Endothelial cell of umbilical vein (primary cell): ENCODE results near the gene ANKRD23. TPM values are rescaled to one million over a fixed set of nuclear protein-coding genes. Genes with fewer than 3 reads are reported as not detected.

Source experiments
- BruUV-seq: library from RNA; stranded (reverse); fragments of 400-500 nt; replicated peaks from 2 replicates; lab custom pipeline; 2021; lab: Mats Ljungman, UMichigan
- CTCF ChIA-PET: fragments of 300-600, 350-600 bp; sonication (Branson Sonifier 250); formaldehyde crosslinking; loops from one replicate; lab custom pipeline; 2021; ENCODE audit warnings: antibody characterized with exemption, inconsistent platforms; lab: Charles Lee
- POLR2A ChIA-PET: fragments of 300-600, 350-600 bp; sonication (Branson Sonifier 250); formaldehyde crosslinking; loops from one replicate; lab custom pipeline; 2021; ENCODE audit warnings: antibody characterized with exemption, inconsistent platforms; lab: Charles Lee
- DNase-seq: peaks from one replicate; pipeline ENCODE4 v3.0.0-alpha.2; 2011; ENCODE audit warnings: low read depth, low spot score
- FAIRE-seq: peaks from 2 replicates; lab custom pipeline; 2011; peaks lifted over from hg19 to GRCh38; lab: Jason Lieb, UNC
- H2AFZ ChIP-seq: 2 replicates; pipeline ENCODE4 v1.6.0; 2012; ENCODE audit warnings: low read depth, low read length, control low read depth, inconsistent platforms
- H3K27ac ChIP-seq: 2 replicates; pipeline ENCODE4 v1.5.1; 2011; ENCODE audit warnings: low read depth, mild to moderate bottlenecking, control low read depth, low read length, moderate library complexity; ENCODE audit not compliant: insufficient read depth
- H3K27me3 ChIP-seq, 2 experiments: 2 replicates each; pipeline versions ENCODE4 v1.6.0 to v1.6.1; 2011; ENCODE audit warnings: low read length in 2 of 2, mixed read lengths in 1 of 2; ENCODE audit not compliant: control insufficient read depth in 2 of 2, insufficient read depth in 2 of 2
- H3K36me3 ChIP-seq, 2 experiments: 2 replicates in 1 of 2; 3 replicates in 1 of 2; pipeline ENCODE4 v1.5.1; 2011; ENCODE audit warnings: low read length in 2 of 2, mild to moderate bottlenecking in 1 of 2, moderate library complexity in 1 of 2; ENCODE audit not compliant: control insufficient read depth in 2 of 2, insufficient read depth in 2 of 2; ENCODE audit errors: extremely low read depth in 1 of 2
- H3K4me1 ChIP-seq: 3 replicates; pipeline ENCODE4 v1.5.1; 2011; ENCODE audit warnings: mild to moderate bottlenecking, low read length; ENCODE audit not compliant: control insufficient read depth, insufficient read depth; ENCODE audit errors: extremely low read depth
- H3K4me2 ChIP-seq: 2 replicates; pipeline ENCODE4 v1.6.1; 2011; ENCODE audit warnings: low read length, control low read depth, mixed read lengths; ENCODE audit not compliant: insufficient read depth
- H3K4me3 ChIP-seq, 3 experiments: fragments of 200-600 bp in 1 of 3; sonication (generic), shearing (Covaris generic) in 1 of 3; replicated peaks in 1 of 3; 2 replicates each; pipeline ENCODE4 v1.5.1; 2011 to 2016; ENCODE audit warnings: control low read depth in 3 of 3, low read length in 3 of 3, mild to moderate bottlenecking in 2 of 3, inconsistent platforms in 1 of 3, low read depth in 1 of 3, moderate library complexity in 1 of 3; ENCODE audit not compliant: insufficient read depth in 1 of 3
- H3K79me2 ChIP-seq: 2 replicates; pipeline ENCODE4 v1.6.0; 2012; ENCODE audit warnings: low read length, inconsistent platforms; ENCODE audit not compliant: control insufficient read depth, insufficient read depth
- H3K9ac ChIP-seq: replicated peaks from 2 replicates; pipeline ENCODE3; 2011; ENCODE audit warnings: low read length, control low read depth; ENCODE audit not compliant: insufficient read depth; ENCODE audit errors: extremely low read depth
- H3K9me1 ChIP-seq: replicated peaks from 3 replicates; pipeline ENCODE4 v1.6.0; 2011; ENCODE audit warnings: mild to moderate bottlenecking, low read length; ENCODE audit not compliant: control insufficient read depth, insufficient read depth; ENCODE audit errors: extremely low read depth
- H3K9me3 ChIP-seq: replicated peaks from 2 replicates; pipeline ENCODE4 v1.5.1; 2012; ENCODE audit warnings: low read length, inconsistent platforms; ENCODE audit not compliant: control insufficient read depth, insufficient read depth
- H4K20me1 ChIP-seq: replicated peaks from 2 replicates; pipeline ENCODE3; 2011; ENCODE audit warnings: mild to moderate bottlenecking, low read length; ENCODE audit not compliant: control insufficient read depth, insufficient read depth; ENCODE audit errors: extremely low read depth
- FOS ChIP-seq: IDR thresholded peaks from 2 replicates; pipeline ENCODE4 v1.6.1; 2011; ENCODE audit warnings: mild to moderate bottlenecking, low read length, moderate library complexity, borderline replicate concordance; ENCODE audit not compliant: insufficient read depth
- GATA2 ChIP-seq: IDR thresholded peaks from 2 replicates; pipeline ENCODE4 v1.7.0; 2011; ENCODE audit warnings: low read depth, mild to moderate bottlenecking, moderate library complexity, mixed read lengths, low read length; ENCODE audit not compliant: insufficient read length, insufficient read depth
- MYC ChIP-seq: IDR thresholded peaks from one replicate; pipeline ENCODE4 v1.6.1; 2011; ENCODE audit warnings: mild to moderate bottlenecking, low read depth, low read length
- POLR2A ChIP-seq: IDR thresholded peaks from 2 replicates; pipeline ENCODE4 v1.6.1; 2012; ENCODE audit warnings: low read depth, mild to moderate bottlenecking, control low read depth, low read length
- POLR2AphosphoS5 ChIP-seq: IDR thresholded peaks from 2 replicates; pipeline ENCODE4 v1.6.1; 2012; ENCODE audit warnings: low read depth, mild to moderate bottlenecking, control low read depth, low read length, moderate library complexity; ENCODE audit not compliant: insufficient read depth
- dilution Hi-C: fragments of 300-500 bp; cut with MboI; formaldehyde crosslinking; loops from one replicate; pipeline ENCODE4 v1.15.0; 2019; ENCODE audit warnings: low sequenced_read_pairs; ENCODE audit not compliant: extremely low pct_ligation_motif_present
- intact Hi-C: fragments of 100-400 bp; cut with micrococcal nuclease; formaldehyde crosslinking; loops from one replicate; pipeline ENCODE4 v1.10.0; 2022
- polyA plus RNA-seq, 4 experiments: library from polyadenylated mRNA; depleted of rRNA in 3 of 4; stranded (reverse) in 3 of 4; unstranded in 1 of 4; fragments of >200 nt; gene quantifications; 2 replicates each; pipeline versions ENCODE4 v1.2.1 to v1.2.3, GENCODE V29; 2011 to 2012; ENCODE audit warnings: missing spikeins in 1 of 4
- total RNA-seq: library from RNA; stranded (reverse); gene quantifications from 2 replicates; pipeline ENCODE4 v1.2.3, GENCODE V29; 2021
- TF ChIP-seq, protein P1 (sequence below): IDR thresholded peaks from 2 replicates; pipeline ENCODE4 v1.6.1; 2011; ENCODE audit not compliant: insufficient read depth, insufficient read length
- TF ChIP-seq, protein P2 (sequence below), 2 donors: IDR thresholded peaks; 1 replicate in 1 of 2; 2 replicates in 1 of 2; pipeline ENCODE4 v1.5.1; 2011; ENCODE audit warnings: low read length in 2 of 2, mild to moderate bottlenecking in 2 of 2, moderate library complexity in 2 of 2, control low read depth in 1 of 2, inconsistent platforms in 1 of 2, low read depth in 1 of 2; ENCODE audit not compliant: insufficient read depth in 1 of 2; ENCODE audit errors: extremely low read depth in 1 of 2

The ANKRD23 gene
- total and polyA plus RNA-seq, 2 donors (not counting 3 experiments of a cell fraction or from before 2014, with no cell fraction given) = 1.7 to 3.6 TPM

DNA sequence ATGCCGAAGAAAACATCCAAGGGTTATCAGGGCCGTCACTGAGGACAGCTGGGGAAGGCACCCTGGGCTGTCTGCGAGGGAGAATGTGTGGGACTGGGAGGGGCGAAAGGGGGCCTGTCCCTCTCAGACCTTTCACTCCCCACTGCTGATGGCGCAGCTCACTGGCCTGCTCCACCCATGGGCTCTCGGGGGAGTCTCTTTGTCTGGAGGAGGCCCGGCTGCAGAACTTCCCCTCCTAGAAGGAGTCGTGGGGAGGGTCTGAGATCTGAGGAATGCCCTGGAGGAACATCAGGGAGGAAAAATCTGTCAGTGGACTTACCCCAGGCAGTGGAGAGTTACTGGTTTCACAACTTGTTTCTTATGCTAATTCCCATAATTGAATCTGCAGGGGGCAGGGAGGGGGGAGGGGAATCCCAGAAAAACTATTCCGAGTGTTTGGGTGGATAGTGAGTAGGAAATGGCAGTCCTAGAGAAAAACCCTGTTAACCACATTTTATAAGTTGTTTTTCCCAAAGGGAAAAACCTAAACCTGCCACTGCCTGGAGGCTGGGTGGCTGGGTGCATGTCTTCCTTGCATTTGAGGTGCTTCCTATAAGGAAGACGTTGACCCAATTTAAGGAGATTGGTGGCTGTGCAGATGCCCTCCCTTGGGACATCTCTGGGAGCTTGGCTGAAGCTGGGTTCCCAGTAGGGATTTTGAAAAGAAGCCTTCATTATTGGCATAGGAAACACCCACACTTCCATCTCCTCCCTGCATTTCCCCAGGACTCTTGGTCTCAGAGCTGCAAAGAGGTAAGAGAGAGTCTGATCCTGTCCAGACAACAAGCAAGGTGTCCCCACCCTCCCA, 37.8 kb upstream of the ANKRD23 start:
- intact Hi-C loops (no loop called here), dilution Hi-C loops (no loop called here)
- ChIA-PET CTCF (interaction anchor here (1.1 to 1.9 kb wide), 2 partner anchors 24 to 71 kb away, joined by 3 to 4 read pairs; partner anchors contain the start of gene ANKRD39), POLR2A (interaction anchor here (1.1 kb wide), 1 partner anchor 9 kb away, joined by 5 read pairs; no protein-coding TSS in a partner anchor)
- Histone ChIP-seq H3K4me2 (no peak overlapping the region), H3K9me1 (no peaks in the 10 kb centered on the region), H3K79me2 (no peaks in the 10 kb centered on the region), H3K9me3 (no peaks in the 10 kb centered on the region), H2AFZ (no peak overlapping the region), H3K9ac (no peak overlapping the region), H3K27ac (no peak overlapping the region), H3K27me3 (no peaks in the 10 kb centered on the region), H3K36me3 (no peaks in the 10 kb centered on the region), H4K20me1 (no peaks in the 10 kb centered on the region), H3K4me1 (no peaks in the 10 kb centered on the region), H3K4me3 (no peak overlapping the region)
- no peak for DNase-seq
- TF ChIP-seq MYC (no peak), GATA2 (no peak), POLR2AphosphoS5 (no peak), FOS (no peak), POLR2A (no peak)
- TF ChIP-seq, protein P1, sequence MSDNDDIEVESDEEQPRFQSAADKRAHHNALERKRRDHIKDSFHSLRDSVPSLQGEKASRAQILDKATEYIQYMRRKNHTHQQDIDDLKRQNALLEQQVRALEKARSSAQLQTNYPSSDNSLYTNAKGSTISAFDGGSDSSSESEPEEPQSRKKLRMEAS = no peak
- TF ChIP-seq, protein P2, sequence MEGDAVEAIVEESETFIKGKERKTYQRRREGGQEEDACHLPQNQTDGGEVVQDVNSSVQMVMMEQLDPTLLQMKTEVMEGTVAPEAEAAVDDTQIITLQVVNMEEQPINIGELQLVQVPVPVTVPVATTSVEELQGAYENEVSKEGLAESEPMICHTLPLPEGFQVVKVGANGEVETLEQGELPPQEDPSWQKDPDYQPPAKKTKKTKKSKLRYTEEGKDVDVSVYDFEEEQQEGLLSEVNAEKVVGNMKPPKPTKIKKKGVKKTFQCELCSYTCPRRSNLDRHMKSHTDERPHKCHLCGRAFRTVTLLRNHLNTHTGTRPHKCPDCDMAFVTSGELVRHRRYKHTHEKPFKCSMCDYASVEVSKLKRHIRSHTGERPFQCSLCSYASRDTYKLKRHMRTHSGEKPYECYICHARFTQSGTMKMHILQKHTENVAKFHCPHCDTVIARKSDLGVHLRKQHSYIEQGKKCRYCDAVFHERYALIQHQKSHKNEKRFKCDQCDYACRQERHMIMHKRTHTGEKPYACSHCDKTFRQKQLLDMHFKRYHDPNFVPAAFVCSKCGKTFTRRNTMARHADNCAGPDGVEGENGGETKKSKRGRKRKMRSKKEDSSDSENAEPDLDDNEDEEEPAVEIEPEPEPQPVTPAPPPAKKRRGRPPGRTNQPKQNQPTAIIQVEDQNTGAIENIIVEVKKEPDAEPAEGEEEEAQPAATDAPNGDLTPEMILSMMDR (IDR thresholded peaks at IDR 0.05; ENCODE audit: extremely low read depth in 1 of 2, insufficient read depth in 1 of 2, low read depth in 1 of 2, low read length in 2 of 2) = no peak
- no TSS peak for BruUV-seq
- no peak for FAIRE-seq
